Measurements from ENCODE around the gene ZCWPW1. TPM values are rescaled to one million over a fixed set of nuclear protein-coding genes. Genes with fewer than 3 reads are reported as not detected.

The ZCWPW1 gene
- total and polyA plus RNA-seq, 2 of the 13 experiments (the other 11 are each of a cell fraction or from before 2014, with no cell fraction given), result 2.4 to 2.5 TPM

DNA sequence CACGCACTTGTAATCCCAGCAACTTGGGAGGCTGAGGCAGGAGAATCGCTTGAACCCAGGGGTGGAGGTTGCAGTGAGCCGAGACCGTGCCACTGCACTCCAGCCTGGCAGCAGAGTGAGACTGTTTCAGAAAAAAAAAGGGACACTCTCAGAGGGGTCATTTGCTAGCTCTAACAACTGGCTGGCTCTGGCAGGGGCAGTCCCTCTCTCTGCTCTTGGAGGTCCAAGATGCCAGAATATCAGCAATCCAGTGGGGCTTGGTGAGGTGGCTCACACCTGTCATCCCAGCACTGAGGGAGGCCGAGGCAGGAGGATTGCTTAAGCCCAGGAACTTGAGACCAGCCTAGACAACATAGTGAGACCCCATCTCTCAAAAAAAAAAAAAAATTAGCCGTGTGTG, 57.8 kb downstream of the ZCWPW1 start (continued):
- TF ChIP-seq, protein P1, sequence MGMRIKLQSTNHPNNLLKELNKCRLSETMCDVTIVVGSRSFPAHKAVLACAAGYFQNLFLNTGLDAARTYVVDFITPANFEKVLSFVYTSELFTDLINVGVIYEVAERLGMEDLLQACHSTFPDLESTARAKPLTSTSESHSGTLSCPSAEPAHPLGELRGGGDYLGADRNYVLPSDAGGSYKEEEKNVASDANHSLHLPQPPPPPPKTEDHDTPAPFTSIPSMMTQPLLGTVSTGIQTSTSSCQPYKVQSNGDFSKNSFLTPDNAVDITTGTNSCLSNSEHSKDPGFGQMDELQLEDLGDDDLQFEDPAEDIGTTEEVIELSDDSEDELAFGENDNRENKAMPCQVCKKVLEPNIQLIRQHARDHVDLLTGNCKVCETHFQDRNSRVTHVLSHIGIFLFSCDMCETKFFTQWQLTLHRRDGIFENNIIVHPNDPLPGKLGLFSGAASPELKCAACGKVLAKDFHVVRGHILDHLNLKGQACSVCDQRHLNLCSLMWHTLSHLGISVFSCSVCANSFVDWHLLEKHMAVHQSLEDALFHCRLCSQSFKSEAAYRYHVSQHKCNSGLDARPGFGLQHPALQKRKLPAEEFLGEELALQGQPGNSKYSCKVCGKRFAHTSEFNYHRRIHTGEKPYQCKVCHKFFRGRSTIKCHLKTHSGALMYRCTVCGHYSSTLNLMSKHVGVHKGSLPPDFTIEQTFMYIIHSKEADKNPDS (CRISPR knock-in tag; IDR thresholded peaks at IDR 0.05), result no peak
- TF ChIP-seq ZSCAN31 (CRISPR knock-in tag; IDR thresholded peaks at IDR 0.05; ENCODE audit: low read depth) (no peak), ZFP90 (CRISPR knock-in tag; IDR thresholded peaks at IDR 0.05; ENCODE audit: borderline replicate concordance) (no peak), ZNF703 (CRISPR knock-in tag; IDR thresholded peaks at IDR 0.05; ENCODE audit: borderline replicate concordance) (no peak), ZBTB38 (CRISPR knock-in tag; IDR thresholded peaks at IDR 0.05) (no peak), RFXAP (CRISPR knock-in tag; IDR thresholded peaks at IDR 0.05; ENCODE audit: borderline replicate concordance) (no peak), ZNF678 (CRISPR knock-in tag; IDR thresholded peaks at IDR 0.05) (no peak)
- TF ChIP-seq, protein P2, sequence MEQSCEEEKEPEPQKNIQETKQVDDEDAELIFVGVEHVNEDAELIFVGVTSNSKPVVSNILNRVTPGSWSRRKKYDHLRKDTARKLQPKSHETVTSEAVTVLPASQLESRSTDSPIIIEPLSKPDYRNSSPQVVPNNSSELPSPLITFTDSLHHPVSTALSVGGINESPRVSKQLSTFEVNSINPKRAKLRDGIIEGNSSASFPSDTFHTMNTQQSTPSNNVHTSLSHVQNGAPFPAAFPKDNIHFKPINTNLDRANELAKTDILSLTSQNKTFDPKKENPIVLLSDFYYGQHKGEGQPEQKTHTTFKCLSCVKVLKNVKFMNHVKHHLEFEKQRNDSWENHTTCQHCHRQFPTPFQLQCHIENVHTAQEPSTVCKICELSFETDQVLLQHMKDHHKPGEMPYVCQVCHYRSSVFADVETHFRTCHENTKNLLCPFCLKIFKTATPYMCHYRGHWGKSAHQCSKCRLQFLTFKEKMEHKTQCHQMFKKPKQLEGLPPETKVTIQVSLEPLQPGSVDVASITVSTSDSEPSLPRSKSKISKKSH (CRISPR knock-in tag; IDR thresholded peaks at IDR 0.05; ENCODE audit: borderline replicate concordance), result no peak

DNA sequence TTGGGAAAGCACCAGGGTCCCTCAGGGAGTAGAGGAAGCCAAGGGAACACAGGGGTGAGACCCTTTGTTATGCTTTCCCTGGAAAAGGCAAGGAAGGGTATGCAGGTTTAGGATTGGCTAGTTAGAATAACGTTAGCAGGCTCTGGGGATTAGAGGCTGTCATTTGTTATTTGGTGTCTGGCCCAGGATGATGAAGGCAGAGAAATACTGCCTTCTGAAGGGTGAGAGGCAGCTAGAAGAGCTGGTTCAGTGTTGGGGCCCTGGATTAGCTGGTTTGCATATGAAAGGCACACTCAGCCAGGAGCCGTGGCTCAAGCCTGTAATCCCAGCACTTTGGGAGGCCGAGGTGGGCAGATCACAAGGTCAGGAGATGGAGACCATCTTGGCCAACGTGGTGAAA, 58.2 kb downstream of the ZCWPW1 start:
- ATAC-seq (no peak), FAIRE-seq (no peak), DNase-seq (ENCODE audit: low spot score) (no peak)
- ChIA-PET POLR2A (no interaction called here), CTCF (ENCODE audit: low intra/inter-chr PET ratio, low total read pairs) (no interaction called here)
- no peak for TF ChIP-seq ZNF891 (CRISPR knock-in tag; IDR thresholded peaks at IDR 0.05)
- TF ChIP-seq POLR2G (IDR thresholded peaks at IDR 0.05; ENCODE audit: low read depth, low read length), result peak; percentile 52; the same call in 1 of the 2 replicates
- TF ChIP-seq, protein P3, sequence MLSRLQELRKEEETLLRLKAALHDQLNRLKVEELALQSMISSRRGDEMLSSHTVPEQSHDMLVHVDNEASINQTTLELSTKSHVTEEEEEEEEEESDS (CRISPR knock-in tag; IDR thresholded peaks at IDR 0.05; ENCODE audit: borderline replicate concordance), result no peak
- Histone ChIP-seq H4K20me1 (ENCODE audit: insufficient read depth, low read length) (no peaks in the 10 kb centered on the region), H3K27me3 (ENCODE audit: control insufficient read depth in 1 of 2, insufficient read depth in 2 of 2, low read length in 2 of 2) (no peaks in the 10 kb centered on the region; a peak in 2 of 5 replicates), H3K9ac (ENCODE audit: insufficient read depth, low read depth, low read length) (no peak overlapping the region), H2AFZ (ENCODE audit: low read length) (no peak overlapping the region), H3K27ac (ENCODE audit: extremely low read length, insufficient read depth, low read length) (no peak overlapping the region), H3K36me3 (replicated peaks in 1 of 2; ENCODE audit: control insufficient read depth in 1 of 2, insufficient read depth in 2 of 2, low read length in 2 of 2) (no peaks in the 10 kb centered on the region), H3K4me2 (ENCODE audit: low read depth, low read length) (no peak overlapping the region), H3K4me3 (replicated peaks in 1 of 3; ENCODE audit: insufficient read depth in 1 of 3, low read depth in 2 of 3, low read length in 3 of 3) (no peak overlapping the region), H3K4me1 (ENCODE audit: insufficient read depth, low read length) (peaks cover 9% of the 10 kb centered on the region; the same call in 1 of the 2 replicates), H3K9me3 (ENCODE audit: low read length) (no peaks in the 10 kb centered on the region), H3K79me2 (ENCODE audit: insufficient read depth, low read length) (no peaks in the 10 kb centered on the region)
- no TSS peak for BruUV-seq (replicated peaks)
- intact Hi-C loops (cut with micrococcal nuclease; ENCODE audit: unreplicated experiment) (no loop called here), in situ Hi-C loops (cut with HindIII; ENCODE audit: extremely low pct_ligation_motif_present, low pct_unique_long_range_greater_than_20kb) (no loop called here)
- 95% methylated on average over 4 of the region's 4 CpGs for WGBS (ENCODE audit: low lambda C conversion rate)

Measured in HepG2 (cell line).